ENCODE measurements around the gene CTDSPL2. TPM values are rescaled to one million over a fixed set of nuclear protein-coding genes. Genes with fewer than 3 reads are reported as not detected.

The CTDSPL2 gene
- total and polyA plus RNA-seq, 2 of the 8 experiments (the other 6 are each of a cell fraction or from before 2014, with no cell fraction given) = 25.2 to 64.7 TPM

- CTCF ChIA-PET (ENCODE audit: partially characterized antibody) = interaction anchor here (0.6 to 1.8 kb wide), 2 partner anchors 9 to 250 kb away, joined by 5 to 11 read pairs; no protein-coding TSS in a partner anchor
- Histone ChIP-seq H3K56ac (replicated peaks; ENCODE audit: insufficient read length, low read depth, low read length) (no peak overlapping the region), H3K4me2 (ENCODE audit: insufficient read depth in 1 of 2, low read depth in 2 of 2, low read length in 2 of 2) (no peak overlapping the region), H3K27ac (ENCODE audit: low read depth, low read length) (no peak overlapping the region), H3K4ac (replicated peaks; ENCODE audit: insufficient read length, low read depth, low read length) (no peak overlapping the region), H3K23ac (ENCODE audit: insufficient read length) (no peak overlapping the region), H4K8ac (ENCODE audit: extremely low read depth, insufficient read depth, low read length) (no peak overlapping the region), H3K18ac (ENCODE audit: extremely low read depth, low read length) (no peak overlapping the region), H3K9me3 (ENCODE audit: insufficient read depth in 2 of 2, low read depth in 1 of 2, low read length in 1 of 2) (peaks cover 16 to 18% of the 10 kb centered on the region in 2 experiments), H2BK5ac (ENCODE audit: low read depth, low read length) (no peak overlapping the region), H3K27me3 (replicated peaks in 1 of 4; ENCODE audit: control insufficient read depth in 3 of 4, extremely low read depth in 1 of 4, insufficient read depth in 3 of 4, low read length in 3 of 4) (no peaks in the 10 kb centered on the region), H2BK20ac (ENCODE audit: low read length) (no peak overlapping the region), H2AFZ (ENCODE audit: low read length) (no peak overlapping the region), H2BK12ac (ENCODE audit: low read depth, low read length) (no peak overlapping the region), H2AK5ac (ENCODE audit: low read depth, low read length) (no peak overlapping the region), H3K4me3 (ENCODE audit: extremely low read depth in 1 of 4, insufficient read depth in 2 of 4, low read depth in 3 of 4, low read length in 4 of 4) (no peak overlapping the region), H4K20me1 (replicated peaks in 1 of 2; ENCODE audit: control insufficient read depth in 1 of 2, insufficient read depth in 2 of 2, low read length in 2 of 2) (peaks cover 0 to 2% of the 10 kb centered on the region in 2 experiments), H4K91ac (replicated peaks; ENCODE audit: insufficient read length, low read length) (no peak overlapping the region), H2BK120ac (replicated peaks; ENCODE audit: low read depth, low read length) (no peak overlapping the region), H3K4me1 (replicated peaks in 1 of 4; ENCODE audit: control insufficient read depth in 3 of 4, insufficient read depth in 4 of 4, low read length in 3 of 4) (no peaks in the 10 kb centered on the region), H3K23me2 (ENCODE audit: low read depth, low read length) (no peaks in the 10 kb centered on the region), H3K79me2 (ENCODE audit: control insufficient read depth in 1 of 2, insufficient read depth in 2 of 2, low read length in 2 of 2) (no peaks in the 10 kb centered on the region), H3K36me3 (ENCODE audit: control insufficient read depth in 2 of 4, insufficient read depth in 4 of 4, low read length in 3 of 4) (peaks cover 14 to 45% (median 28%) of the 10 kb centered on the region in 4 experiments), H3K9ac (replicated peaks in 1 of 4; ENCODE audit: extremely low read depth in 1 of 4, low read depth in 3 of 4, low read length in 3 of 4) (no peak overlapping the region), H2BK15ac (ENCODE audit: low read length) (no peak overlapping the region), H3K79me1 (ENCODE audit: low read depth, low read length) (no peaks in the 10 kb centered on the region), H3K14ac (ENCODE audit: insufficient read length) (no peak overlapping the region), H4K5ac (ENCODE audit: insufficient read length, low read depth, low read length) (no peak overlapping the region)
- WGBS, 2 experiments (ENCODE audit: extremely low coverage in 1 of 2, insufficient coverage in 1 of 2, insufficient read length in 1 of 2, insufficient replicate concordance in 2 of 2, low coverage in 1 of 2, low lambda C conversion rate in 2 of 2, missing lambda C conversion rate in 1 of 2) = 96% methylated on average over 4 of the region's 4 CpGs; no CpG with 5 or more reads in 1 of the 2 experiments
- DNase-seq (ENCODE audit: low read depth in 1 of 2, low spot score in 2 of 2) (no peak), FAIRE-seq (no peak)
- TF ChIP-seq SP4 (IDR thresholded peaks at IDR 0.05; ENCODE audit: low read length) (no peak), SIRT6 (IDR thresholded peaks at IDR 0.05; ENCODE audit: low read length) (no peak), ATF3 (IDR thresholded peaks at IDR 0.05; ENCODE audit: insufficient read depth, low read depth, low read length) (no peak), BRCA1 (IDR thresholded peaks at IDR 0.05; ENCODE audit: low read depth, low read length) (no peak), HDAC2 (IDR thresholded peaks at IDR 0.05; ENCODE audit: borderline replicate concordance in 1 of 2, low read depth in 2 of 2, low read length in 2 of 2) (no peak), BACH1 (IDR thresholded peaks at IDR 0.05; ENCODE audit: low read length) (no peak), ASH2L (IDR thresholded peaks at IDR 0.05; ENCODE audit: low read length) (no peak), GTF2F1 (IDR thresholded peaks at IDR 0.05; ENCODE audit: borderline replicate concordance, low read depth, low read length) (no peak)
- POLR2A ChIA-PET (ENCODE audit: partially characterized antibody) = interaction anchor here (1.1 to 1.8 kb wide), 3 partner anchors 10 to 12 kb away, joined by 3 to 5 read pairs (median 4); no protein-coding TSS in a partner anchor
These were observed 141.9 kb downstream of the CTDSPL2 start for GRCh38 chr15:44569316-44569715.
